Measurements from ENCODE around the gene N4BP3. TPM values are rescaled to one million over a fixed set of nuclear protein-coding genes. Genes with fewer than 3 reads are reported as not detected.

N4BP3 gene
- total RNA-seq, 2 donors from 2014 or later: 0.24 to 0.85 TPM

GRCh38 chr5:178090856-178091255 lies 22.5 kb upstream of the N4BP3 start:
- H3K27me3 ChIP-seq: no peaks in the 10 kb centered on the region
- no peak for TF ChIP-seq CTCF (IDR thresholded peaks at IDR 0.05)
- H3K4me1 ChIP-seq: no peaks in the 10 kb centered on the region
- no peak for DNase-seq (ENCODE audit: low spot score)
- H3K27ac ChIP-seq: no peak overlapping the region
- no peak overlapping the region for H3K4me3 ChIP-seq
- no peaks in the 10 kb centered on the region for H3K36me3 ChIP-seq
- peaks cover 0 to 4% of the 10 kb centered on the region in 2 donors for H3K9me3 ChIP-seq

- no peaks in the 10 kb centered on the region for H3K27me3 ChIP-seq
- DNase-seq (ENCODE audit: low spot score): no peak
- no peaks in the 10 kb centered on the region for H3K4me1 ChIP-seq
- no peak overlapping the region for H3K27ac ChIP-seq
- no peak for TF ChIP-seq CTCF (IDR thresholded peaks at IDR 0.05)
- H3K9me3 ChIP-seq: peaks cover 0 to 4% of the 10 kb centered on the region in 2 donors
- no peak overlapping the region for H3K4me3 ChIP-seq
- no peaks in the 10 kb centered on the region for H3K36me3 ChIP-seq
Observed at GRCh38 chr5:178093134-178093533, 20.2 kb upstream of the N4BP3 start.

GRCh38 chr5:178094345-178094744 lies 19.0 kb upstream of the N4BP3 start:
- Histone ChIP-seq H3K9me3 (peaks cover 0 to 4% of the 10 kb centered on the region in 2 donors), H3K27me3 (no peaks in the 10 kb centered on the region), H3K27ac (no peak overlapping the region), H3K4me3 (no peak overlapping the region), H3K4me1 (no peaks in the 10 kb centered on the region), H3K36me3 (no peaks in the 10 kb centered on the region)
- TF ChIP-seq CTCF (IDR thresholded peaks at IDR 0.05): no peak
- DNase-seq (ENCODE audit: low spot score): no peak

GRCh38 chr5:178098685-178099084 lies 14.6 kb upstream of the N4BP3 start:
- Histone ChIP-seq H3K9me3 (no peaks in the 10 kb centered on the region), H3K4me3 (no peak overlapping the region), H3K4me1 (no peaks in the 10 kb centered on the region), H3K27me3 (no peaks in the 10 kb centered on the region), H3K36me3 (no peaks in the 10 kb centered on the region), H3K27ac (no peak overlapping the region)
- no peak for DNase-seq (ENCODE audit: low spot score)
- no peak for TF ChIP-seq CTCF (IDR thresholded peaks at IDR 0.05)

GRCh38 chr5:178103612-178104011 lies 9.7 kb upstream of the N4BP3 start:
- no peaks in the 10 kb centered on the region for H3K9me3 ChIP-seq
- H3K4me1 ChIP-seq: no peaks in the 10 kb centered on the region
- no peak overlapping the region for H3K4me3 ChIP-seq
- TF ChIP-seq CTCF (IDR thresholded peaks at IDR 0.05): no peak
- no peak overlapping the region for H3K27ac ChIP-seq
- DNase-seq (ENCODE audit: low spot score): no peak
- no peaks in the 10 kb centered on the region for H3K36me3 ChIP-seq
- H3K27me3 ChIP-seq: no peaks in the 10 kb centered on the region

- no peaks in the 10 kb centered on the region for H3K9me3 ChIP-seq
- no peaks in the 10 kb centered on the region for H3K4me1 ChIP-seq
- no peaks in the 10 kb centered on the region for H3K36me3 ChIP-seq
- H3K27me3 ChIP-seq: no peaks in the 10 kb centered on the region
- no peak for TF ChIP-seq CTCF (IDR thresholded peaks at IDR 0.05)
- H3K27ac ChIP-seq: no peak overlapping the region
- no peak overlapping the region for H3K4me3 ChIP-seq
- no peak for DNase-seq (ENCODE audit: low spot score)
Observed at GRCh38 chr5:178104492-178104891, 8.8 kb upstream of the N4BP3 start.

All from right atrium auricular region (tissue), 2 donors.